H1 (cell line): ENCODE measurements around the gene KCNA10.

Source experiments
- CBX5 ChIP-seq: fragments of 300-800, 300-1000 bp; sonication (generic); IDR thresholded peaks from 2 replicates; pipeline ENCODE4 v1.7.1; 2016; ENCODE audit warnings: antibody characterized with exemption, low read length, low read depth
- CREB1 ChIP-seq: IDR thresholded peaks from 2 replicates; pipeline ENCODE4 v1.6.1; 2012; ENCODE audit warnings: inconsistent platforms
- EZH2 ChIP-seq: fragments of 200-600 bp; sonication (generic); IDR thresholded peaks from 2 replicates; pipeline ENCODE4 v1.7.1; 2012; ENCODE audit warnings: low read depth, mild to moderate bottlenecking, moderate library complexity, low read length, inconsistent platforms; ENCODE audit not compliant: severe bottlenecking
- GABPA ChIP-seq: IDR thresholded peaks from 2 replicates; pipeline ENCODE4 v1.6.1; 2011; ENCODE audit warnings: mild to moderate bottlenecking, low read length, moderate library complexity, borderline replicate concordance; ENCODE audit not compliant: insufficient read depth
- JUND ChIP-seq: IDR thresholded peaks from 2 replicates; pipeline ENCODE4 v1.6.1; 2011; ENCODE audit warnings: mild to moderate bottlenecking, improper control_type of control experiment, low read length
- TAF1 ChIP-seq: IDR thresholded peaks from 2 replicates; pipeline ENCODE4 v1.6.1; 2011; ENCODE audit warnings: mild to moderate bottlenecking, low read depth, low read length
- TF ChIP-seq, protein P1 (sequence below): IDR thresholded peaks from 2 replicates; pipeline ENCODE4 v1.6.1; 2012; ENCODE audit warnings: inconsistent platforms

DNA sequence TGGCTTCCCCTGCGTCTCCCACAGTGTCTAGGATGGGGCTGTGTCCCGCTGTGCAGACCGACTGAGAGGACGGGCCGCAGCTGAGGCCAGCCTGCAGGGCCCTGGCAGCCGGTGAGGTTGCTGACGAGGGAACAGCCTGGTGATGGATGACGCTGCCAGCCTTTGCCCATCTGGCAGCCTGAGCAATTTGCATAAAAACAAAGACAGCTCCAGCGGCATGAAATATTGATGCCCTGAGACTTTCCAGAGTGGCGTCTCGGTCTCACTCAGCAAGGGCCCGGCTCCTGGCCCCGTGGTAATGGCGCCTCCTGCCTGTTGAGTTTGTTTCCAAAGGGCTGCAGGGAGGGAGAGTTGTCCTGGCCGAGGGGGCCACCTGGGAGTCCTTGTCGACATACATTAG lies 19.1 kb upstream of the KCNA10 start:
- no peak for TF ChIP-seq GABPA
- no peak for TF ChIP-seq CBX5
- no peak for TF ChIP-seq TAF1
- TF ChIP-seq, protein P1, sequence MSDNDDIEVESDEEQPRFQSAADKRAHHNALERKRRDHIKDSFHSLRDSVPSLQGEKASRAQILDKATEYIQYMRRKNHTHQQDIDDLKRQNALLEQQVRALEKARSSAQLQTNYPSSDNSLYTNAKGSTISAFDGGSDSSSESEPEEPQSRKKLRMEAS = no peak
- TF ChIP-seq EZH2 = no peak
- no peak for TF ChIP-seq CREB1
- TF ChIP-seq JUND = no peak
